ENCODE data around the gene NRXN3. TPM values are rescaled to one million over a fixed set of nuclear protein-coding genes. Genes with fewer than 3 reads are reported as not detected.

Gene NRXN3
- total and polyA plus RNA-seq, 8 donors: 1.3 to 7.6 (median 1.5) TPM

DNA sequence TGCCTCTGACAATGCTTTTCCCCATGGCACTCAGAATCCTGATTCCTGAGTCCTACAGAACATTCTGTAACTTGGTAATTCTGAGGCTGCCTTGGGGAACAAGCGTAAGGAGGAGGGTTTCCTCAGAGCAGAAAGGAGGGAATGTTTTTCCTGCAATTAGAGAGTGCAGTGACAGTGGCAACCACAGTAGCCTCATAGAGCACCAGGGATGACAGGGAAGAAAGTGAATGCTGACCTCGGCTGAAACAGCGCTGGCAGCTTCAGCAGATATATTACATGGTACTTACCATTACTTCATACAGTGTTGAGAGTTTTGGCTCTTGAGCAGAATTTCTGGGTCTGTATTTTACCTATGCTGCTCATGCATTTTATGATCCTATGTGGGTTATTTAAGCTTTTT is 757.1 kb downstream of the NRXN3 start:
- intact Hi-C loops (cut with DNase I): no loop called here
- ATAC-seq (no peak), DNase-seq (no peak)
- TF ChIP-seq, protein P1, sequence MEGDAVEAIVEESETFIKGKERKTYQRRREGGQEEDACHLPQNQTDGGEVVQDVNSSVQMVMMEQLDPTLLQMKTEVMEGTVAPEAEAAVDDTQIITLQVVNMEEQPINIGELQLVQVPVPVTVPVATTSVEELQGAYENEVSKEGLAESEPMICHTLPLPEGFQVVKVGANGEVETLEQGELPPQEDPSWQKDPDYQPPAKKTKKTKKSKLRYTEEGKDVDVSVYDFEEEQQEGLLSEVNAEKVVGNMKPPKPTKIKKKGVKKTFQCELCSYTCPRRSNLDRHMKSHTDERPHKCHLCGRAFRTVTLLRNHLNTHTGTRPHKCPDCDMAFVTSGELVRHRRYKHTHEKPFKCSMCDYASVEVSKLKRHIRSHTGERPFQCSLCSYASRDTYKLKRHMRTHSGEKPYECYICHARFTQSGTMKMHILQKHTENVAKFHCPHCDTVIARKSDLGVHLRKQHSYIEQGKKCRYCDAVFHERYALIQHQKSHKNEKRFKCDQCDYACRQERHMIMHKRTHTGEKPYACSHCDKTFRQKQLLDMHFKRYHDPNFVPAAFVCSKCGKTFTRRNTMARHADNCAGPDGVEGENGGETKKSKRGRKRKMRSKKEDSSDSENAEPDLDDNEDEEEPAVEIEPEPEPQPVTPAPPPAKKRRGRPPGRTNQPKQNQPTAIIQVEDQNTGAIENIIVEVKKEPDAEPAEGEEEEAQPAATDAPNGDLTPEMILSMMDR (IDR thresholded peaks at IDR 0.05): no peak
- H3K9me3 ChIP-seq: no peaks in the 10 kb centered on the region
- no peak overlapping the region for H3K4me3 ChIP-seq
- no peak overlapping the region for H3K27ac ChIP-seq
- H3K27me3 ChIP-seq: no peaks in the 10 kb centered on the region
- H3K4me1 ChIP-seq: no peaks in the 10 kb centered on the region
- no peaks in the 10 kb centered on the region for H3K36me3 ChIP-seq

DNA sequence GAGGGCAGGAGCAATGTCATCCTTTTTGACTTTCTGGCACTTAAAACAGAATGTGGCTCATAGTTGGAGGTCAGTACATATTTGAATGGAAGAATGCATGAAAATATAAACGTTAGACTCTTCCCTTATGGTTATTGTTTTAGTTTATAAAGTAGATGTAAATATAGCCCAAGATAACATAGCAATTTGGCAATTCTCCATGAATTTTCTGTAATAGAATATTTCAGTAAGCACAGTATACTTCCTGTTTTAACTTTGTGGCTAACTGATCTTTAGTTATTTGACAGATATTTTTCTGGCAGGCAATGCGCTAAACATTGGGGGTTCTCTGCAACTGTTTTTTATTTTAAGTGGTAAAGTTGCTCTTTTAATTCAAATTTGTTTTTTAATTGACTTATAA is 763.0 kb downstream of the NRXN3 start:
- Histone ChIP-seq H3K4me3 (no peak overlapping the region), H3K4me1 (no peaks in the 10 kb centered on the region), H3K9me3 (no peaks in the 10 kb centered on the region), H3K36me3 (no peaks in the 10 kb centered on the region), H3K27me3 (no peaks in the 10 kb centered on the region), H3K27ac (no peak overlapping the region)
- ATAC-seq: no peak
- no peak for DNase-seq
- intact Hi-C loops (cut with DNase I): no loop called here
- TF ChIP-seq, protein P1 (IDR thresholded peaks at IDR 0.05): no peak

DNA sequence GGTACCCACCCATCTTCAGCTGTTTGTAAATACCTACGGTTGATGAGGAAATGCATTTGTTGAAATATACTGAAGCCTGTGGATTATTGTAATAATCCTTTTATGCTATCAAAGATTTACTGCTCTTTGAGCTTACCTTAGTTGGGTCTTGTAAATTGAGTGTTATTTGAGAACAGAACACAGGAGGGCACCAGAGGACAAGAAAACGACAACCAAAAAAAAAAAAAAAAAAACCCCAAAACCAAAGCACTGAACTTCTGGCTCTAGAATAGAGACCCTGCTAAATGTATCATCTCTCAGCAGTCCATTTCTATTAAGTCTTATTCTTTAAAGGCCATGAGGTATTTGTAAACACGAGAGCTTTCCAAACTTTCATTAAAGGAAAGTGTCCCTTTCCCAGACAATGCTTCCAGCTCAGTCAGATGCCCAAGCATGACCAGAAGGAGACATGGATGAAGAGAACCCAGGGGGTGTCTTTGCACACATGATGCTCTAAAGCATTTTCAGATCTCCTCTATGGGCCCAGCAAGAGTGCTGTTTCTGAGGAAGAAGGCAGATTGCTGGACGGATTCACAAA is 763.9 kb downstream of the NRXN3 start:
- no peaks in the 10 kb centered on the region for H3K36me3 ChIP-seq
- no peaks in the 10 kb centered on the region for H3K9me3 ChIP-seq
- H3K27me3 ChIP-seq: no peaks in the 10 kb centered on the region
- DNase-seq (peak in 2 of 4 donors; percentile 23 to 44), ATAC-seq (peak; percentile 41)
- no peaks in the 10 kb centered on the region for H3K4me1 ChIP-seq
- TF ChIP-seq, protein P1 (IDR thresholded peaks at IDR 0.05): peak in 1 of 2 donors; percentile 12
- no peak overlapping the region for H3K27ac ChIP-seq
- no peak overlapping the region for H3K4me3 ChIP-seq
- intact Hi-C loops (cut with DNase I): no loop called here

DNA sequence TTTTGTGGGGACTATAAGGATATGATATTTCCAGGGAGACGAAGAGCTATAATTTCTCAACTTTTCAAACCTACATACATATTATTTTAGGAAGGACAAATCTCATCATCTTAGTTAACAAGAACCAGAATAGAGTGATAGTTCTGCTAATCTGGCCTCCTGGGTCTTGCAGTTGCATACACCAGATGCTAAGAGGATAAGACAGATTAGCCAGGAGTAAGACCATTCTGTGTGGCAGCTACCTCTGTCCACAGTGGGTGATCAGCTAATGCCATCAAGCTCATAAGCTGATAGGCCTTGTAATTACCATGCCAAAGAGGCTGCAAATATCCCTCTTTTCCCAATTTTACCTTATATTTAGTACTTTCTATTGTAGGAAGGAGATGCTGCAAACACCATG is 776.8 kb downstream of the NRXN3 start:
- Histone ChIP-seq H3K27ac (no peak overlapping the region), H3K36me3 (no peaks in the 10 kb centered on the region), H3K4me1 (no peaks in the 10 kb centered on the region), H3K27me3 (no peaks in the 10 kb centered on the region), H3K9me3 (no peaks in the 10 kb centered on the region), H3K4me3 (no peak overlapping the region)
- DNase-seq (no peak), ATAC-seq (no peak)
- TF ChIP-seq, protein P1 (IDR thresholded peaks at IDR 0.05): no peak
- intact Hi-C loops (cut with DNase I): no loop called here

DNA sequence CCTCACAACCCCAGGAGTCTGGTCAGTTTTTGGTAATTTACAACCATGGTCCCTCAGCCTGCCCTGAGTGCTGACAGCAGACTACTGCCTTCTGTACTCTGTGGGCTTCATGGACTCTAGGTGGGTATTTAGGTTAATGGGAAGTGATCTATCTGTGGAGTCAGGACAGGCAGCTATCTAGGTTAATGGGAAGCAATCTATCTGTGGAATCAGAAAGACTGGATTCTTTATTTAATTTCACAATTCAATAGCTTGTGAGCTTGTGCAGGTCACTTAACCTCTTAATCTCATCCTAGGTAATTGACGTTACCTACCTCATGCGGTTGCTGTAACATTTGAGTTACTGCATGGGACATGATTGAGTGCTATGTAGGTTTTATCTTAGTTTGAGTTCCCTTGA is 777.5 kb downstream of the NRXN3 start:
- DNase-seq (no peak), ATAC-seq (no peak)
- intact Hi-C loops (cut with DNase I): no loop called here
- TF ChIP-seq, protein P1 (IDR thresholded peaks at IDR 0.05): no peak
- H3K36me3 ChIP-seq: no peaks in the 10 kb centered on the region
- no peak overlapping the region for H3K27ac ChIP-seq
- no peaks in the 10 kb centered on the region for H3K27me3 ChIP-seq
- H3K9me3 ChIP-seq: no peaks in the 10 kb centered on the region
- H3K4me1 ChIP-seq: no peaks in the 10 kb centered on the region
- H3K4me3 ChIP-seq: no peak overlapping the region

Measured in left lung (tissue), 10 donors.